ENCODE measurements around the gene RAB6A. TPM values are rescaled to one million over a fixed set of nuclear protein-coding genes. Genes with fewer than 3 reads are reported as not detected.

The RAB6A gene
- total RNA-seq, 1 donor from 2014 or later, result 237 TPM

GRCh38 chr11:73637012-73637411 lies 123.9 kb downstream of the RAB6A start:
- Histone ChIP-seq H3K4me3 (ENCODE audit: low read depth, low read length) (no peak overlapping the region), H3K36me3 (ENCODE audit: control insufficient read depth, insufficient read depth, low read length) (no peaks in the 10 kb centered on the region), H3K27me3 (ENCODE audit: control insufficient read depth, insufficient read depth, low read length) (peaks cover 2% of the 10 kb centered on the region)
- FAIRE-seq, result no peak
- no peak for TF ChIP-seq CTCF (IDR thresholded peaks at IDR 0.05; ENCODE audit: insufficient read depth, low read length, severe bottlenecking)
- no peak for DNase-seq (ENCODE audit: low read depth)

GRCh38 chr11:73636249-73636648 lies 124.6 kb downstream of the RAB6A start:
- peak; percentile 52 for FAIRE-seq
- no peak for TF ChIP-seq CTCF (IDR thresholded peaks at IDR 0.05; ENCODE audit: insufficient read depth, low read length, severe bottlenecking)
- H3K4me3 ChIP-seq (ENCODE audit: low read depth, low read length), result no peak overlapping the region

GRCh38 chr11:73635721-73636120 lies 125.2 kb downstream of the RAB6A start:
- TF ChIP-seq CTCF (IDR thresholded peaks at IDR 0.05; ENCODE audit: insufficient read depth, low read length, severe bottlenecking), result no peak
- FAIRE-seq, result no peak

More at GRCh38 chr11:73636249-73636648, 124.6 kb downstream of the RAB6A start:
- no peak for DNase-seq (ENCODE audit: low read depth)
- H3K36me3 ChIP-seq (ENCODE audit: control insufficient read depth, insufficient read depth, low read length), result no peaks in the 10 kb centered on the region
- peaks cover 2% of the 10 kb centered on the region for H3K27me3 ChIP-seq (ENCODE audit: control insufficient read depth, insufficient read depth, low read length)

GRCh38 chr11:73633999-73634398 lies 126.9 kb downstream of the RAB6A start:
- no peak for DNase-seq (ENCODE audit: low read depth)
- TF ChIP-seq CTCF (IDR thresholded peaks at IDR 0.05; ENCODE audit: insufficient read depth, low read length, severe bottlenecking), result no peak
- no peak for FAIRE-seq
- Histone ChIP-seq H3K36me3 (ENCODE audit: control insufficient read depth, insufficient read depth, low read length) (no peaks in the 10 kb centered on the region), H3K4me3 (ENCODE audit: low read depth, low read length) (no peak overlapping the region), H3K27me3 (ENCODE audit: control insufficient read depth, insufficient read depth, low read length) (no peaks in the 10 kb centered on the region)

More at GRCh38 chr11:73635721-73636120, 125.2 kb downstream of the RAB6A start:
- Histone ChIP-seq H3K36me3 (ENCODE audit: control insufficient read depth, insufficient read depth, low read length) (no peaks in the 10 kb centered on the region), H3K27me3 (ENCODE audit: control insufficient read depth, insufficient read depth, low read length) (peaks cover 1% of the 10 kb centered on the region), H3K4me3 (ENCODE audit: low read depth, low read length) (no peak overlapping the region)
- DNase-seq (ENCODE audit: low read depth), result no peak

- Histone ChIP-seq H3K4me3 (ENCODE audit: low read depth, low read length) (no peak overlapping the region), H3K27me3 (ENCODE audit: control insufficient read depth, insufficient read depth, low read length) (no peaks in the 10 kb centered on the region), H3K36me3 (ENCODE audit: control insufficient read depth, insufficient read depth, low read length) (no peaks in the 10 kb centered on the region)
- TF ChIP-seq CTCF (IDR thresholded peaks at IDR 0.05; ENCODE audit: insufficient read depth, low read length, severe bottlenecking), result no peak
- DNase-seq (ENCODE audit: low read depth), result no peak
- no peak for FAIRE-seq
Measured at GRCh38 chr11:73632996-73633395, 127.9 kb downstream of the RAB6A start.

- H3K36me3 ChIP-seq (ENCODE audit: control insufficient read depth, insufficient read depth, low read length), result no peaks in the 10 kb centered on the region
- DNase-seq (ENCODE audit: low read depth) (no peak), FAIRE-seq (no peak)
- peaks cover 2% of the 10 kb centered on the region for H3K27me3 ChIP-seq (ENCODE audit: control insufficient read depth, insufficient read depth, low read length)
- no peak overlapping the region for H3K4me3 ChIP-seq (ENCODE audit: low read depth, low read length)
- no peak for TF ChIP-seq CTCF (IDR thresholded peaks at IDR 0.05; ENCODE audit: insufficient read depth, low read length, severe bottlenecking)
Measured at GRCh38 chr11:73629907-73630306, 131.0 kb downstream of the RAB6A start.
